Measurements from ENCODE around the gene USHBP1. TPM values are rescaled to one million over a fixed set of nuclear protein-coding genes. Genes with fewer than 3 reads are reported as not detected.
A peak's percentile ranks its signal among the peaks of the same experiment; 100 is the strongest.
"Not testable (repeated sequence)": the region's sequence is repeated elsewhere in the genome, so short reads cannot be mapped to it uniquely, and the experiment has no call there.

USHBP1 gene
- total RNA-seq, 1 donor from 2014 or later = 0.23 TPM

- no peak overlapping the region for H3K27ac Mint-ChIP-seq (ENCODE audit: unreplicated experiment)
- H3K9me3 Mint-ChIP-seq = no peaks in the 10 kb centered on the region
- peaks cover 11% of the 10 kb centered on the region for H3K36me3 Mint-ChIP-seq (ENCODE audit: low read depth)
- DNase-seq (ENCODE audit: low read depth, low spot score) = no peak
- no peak overlapping the region for H3K4me3 Mint-ChIP-seq
- H3K4me1 Mint-ChIP-seq = peaks cover 6% of the 10 kb centered on the region
- H3K27me3 Mint-ChIP-seq (ENCODE audit: low read depth) = no peaks in the 10 kb centered on the region
- TF ChIP-seq CTCF (conservative IDR thresholded peaks at IDR 0.05) = no peak
Measured at GRCh38 chr19:17296976-17297375, 32.4 kb upstream of the USHBP1 start.

GRCh38 chr19:17296273-17296672 is 31.7 kb upstream of the USHBP1 start:
- H3K36me3 Mint-ChIP-seq (ENCODE audit: low read depth) = peaks cover 11% of the 10 kb centered on the region
- no peak overlapping the region for H3K4me3 Mint-ChIP-seq
- H3K4me1 Mint-ChIP-seq = peaks cover 9% of the 10 kb centered on the region
- no peak overlapping the region for H3K27ac Mint-ChIP-seq (ENCODE audit: unreplicated experiment)
- H3K27me3 Mint-ChIP-seq (ENCODE audit: low read depth) = no peaks in the 10 kb centered on the region
- TF ChIP-seq CTCF (conservative IDR thresholded peaks at IDR 0.05) = no peak
- DNase-seq (ENCODE audit: low read depth, low spot score) = no peak
- H3K9me3 Mint-ChIP-seq = no peaks in the 10 kb centered on the region

- peaks cover 11% of the 10 kb centered on the region for H3K36me3 Mint-ChIP-seq (ENCODE audit: low read depth)
- not testable (repeated sequence) for H3K27ac Mint-ChIP-seq (ENCODE audit: unreplicated experiment); H3K4me1 Mint-ChIP-seq
Measured at GRCh38 chr19:17295551-17295950, 31.0 kb upstream of the USHBP1 start.

GRCh38 chr19:17294051-17294891 is 29.7 kb upstream of the USHBP1 start:
- Mint-ChIP-seq H3K27ac (ENCODE audit: unreplicated experiment) (no peak overlapping the region), H3K4me1 (peaks cover 12% of the 10 kb centered on the region), H3K4me3 (peak overlapping the region; percentile 47), H3K27me3 (ENCODE audit: low read depth) (peaks cover 6% of the 10 kb centered on the region), H3K36me3 (ENCODE audit: low read depth) (peaks cover 11% of the 10 kb centered on the region), H3K9me3 (no peaks in the 10 kb centered on the region)
- no peak for TF ChIP-seq CTCF (conservative IDR thresholded peaks at IDR 0.05)
- peak; percentile 37 for DNase-seq (ENCODE audit: low read depth, low spot score)

More at GRCh38 chr19:17295551-17295950, 31.0 kb upstream of the USHBP1 start:
- not testable (repeated sequence) for H3K9me3 Mint-ChIP-seq; H3K27me3 Mint-ChIP-seq (ENCODE audit: low read depth); DNase-seq (ENCODE audit: low read depth, low spot score); H3K4me3 Mint-ChIP-seq

- Mint-ChIP-seq H3K9me3 (no peaks in the 10 kb centered on the region), H3K4me1 (peaks cover 12% of the 10 kb centered on the region), H3K4me3 (peak overlapping the region; percentile 47), H3K27me3 (ENCODE audit: low read depth) (peaks cover 6% of the 10 kb centered on the region), H3K27ac (ENCODE audit: unreplicated experiment) (no peak overlapping the region), H3K36me3 (ENCODE audit: low read depth) (peaks cover 8% of the 10 kb centered on the region)
- no peak for TF ChIP-seq CTCF (conservative IDR thresholded peaks at IDR 0.05)
- no peak for DNase-seq (ENCODE audit: low read depth, low spot score)
Measured at GRCh38 chr19:17293605-17294004, 29.1 kb upstream of the USHBP1 start.

Data from neural crest cell (in vitro differentiated cells).